GM19239 (cell line): ENCODE measurements around the gene BLOC1S2.
"Not testable (repeated sequence)": the region's sequence is repeated elsewhere in the genome, so short reads cannot be mapped to it uniquely, and the experiment has no call there.

Source experiments
- DNase-seq: peaks from one replicate; pipeline ENCODE4 v3.0.0; 2011; ENCODE audit warnings: low spot score; ENCODE audit not compliant: insufficient read length
- FAIRE-seq: peaks from 2 replicates; lab custom pipeline; 2011; peaks lifted over from hg19 to GRCh38; lab: Jason Lieb, UNC

The BLOC1S2 gene

GRCh38 chr10:100293066-100293465, 6.6 kb upstream of the BLOC1S2 start:
- DNase-seq (no peak), FAIRE-seq (no peak)

GRCh38 chr10:100292300-100292699, 5.8 kb upstream of the BLOC1S2 start:
- not testable (repeated sequence) for FAIRE-seq, DNase-seq

- DNase-seq (no peak), FAIRE-seq (no peak)
Observed at GRCh38 chr10:100291356-100291755, 4.9 kb upstream of the BLOC1S2 start.

GRCh38 chr10:100289641-100290040, 3.2 kb upstream of the BLOC1S2 start:
- FAIRE-seq = no peak
- DNase-seq = no peak

GRCh38 chr10:100288196-100288595, 1.7 kb upstream of the BLOC1S2 start:
- FAIRE-seq (no peak), DNase-seq (no peak)

GRCh38 chr10:100287756-100288155, 1.3 kb upstream of the BLOC1S2 start:
- FAIRE-seq = no peak
- no peak for DNase-seq

- not testable (repeated sequence) for DNase-seq, FAIRE-seq
Observed at GRCh38 chr10:100285326-100285725, 1.2 kb downstream of the BLOC1S2 start.

- DNase-seq (no peak), FAIRE-seq (no peak)
Observed at GRCh38 chr10:100282907-100283306, 3.6 kb downstream of the BLOC1S2 start.

GRCh38 chr10:100276971-100277370, 9.5 kb downstream of the BLOC1S2 start:
- DNase-seq, FAIRE-seq: not testable (repeated sequence)

GRCh38 chr10:100267239-100268104, 19.0 kb downstream of the BLOC1S2 start, which contains the start of gene CWF19L1:
Gene CWF19L1 (minus strand): TSS chr10:100267638. CDS start chr10:100267593, 45 bp downstream.
- DNase-seq (peak; percentile 62), FAIRE-seq (peak; percentile 95)

- FAIRE-seq (no peak), DNase-seq (no peak)
Observed at GRCh38 chr10:100265821-100266485, 20.5 kb downstream of the BLOC1S2 start.

GRCh38 chr10:100254191-100254590, 32.3 kb downstream of the BLOC1S2 start:
- FAIRE-seq = no peak
- no peak for DNase-seq

GRCh38 chr10:100253041-100253440, 33.4 kb downstream of the BLOC1S2 start:
- FAIRE-seq (no peak), DNase-seq (no peak)

GRCh38 chr10:100248820-100249219, 37.7 kb downstream of the BLOC1S2 start:
- no peak for FAIRE-seq
- no peak for DNase-seq

GRCh38 chr10:100245484-100246220, 40.8 kb downstream of the BLOC1S2 start:
- FAIRE-seq = no peak
- no peak for DNase-seq

GRCh38 chr10:100239851-100240250, 46.6 kb downstream of the BLOC1S2 start:
- no peak for DNase-seq
- FAIRE-seq = no peak

- DNase-seq = no peak
- peak; percentile 59 for FAIRE-seq
Observed at GRCh38 chr10:100238429-100238828, 48.1 kb downstream of the BLOC1S2 start.

- no peak for FAIRE-seq
- no peak for DNase-seq
Observed at GRCh38 chr10:100232101-100232500, 54.4 kb downstream of the BLOC1S2 start.

GRCh38 chr10:100229819-100230422, 56.6 kb downstream of the BLOC1S2 start:
- DNase-seq (no peak), FAIRE-seq (no peak)

- DNase-seq (no peak), FAIRE-seq (peak; percentile 26)
Observed at GRCh38 chr10:100223879-100224278, 62.6 kb downstream of the BLOC1S2 start.
